TTC549 (cell line): ENCODE measurements around the gene SPTLC1.
"Not testable (repeated sequence)": the region's sequence is repeated elsewhere in the genome, so short reads cannot be mapped to it uniquely, and the experiment has no call there.

Experiments
- FAIRE-seq: peaks from 2 replicates; lab custom pipeline; 2012; peaks lifted over from hg19 to GRCh38; lab: Jason Lieb, UNC

SPTLC1 gene

DNA sequence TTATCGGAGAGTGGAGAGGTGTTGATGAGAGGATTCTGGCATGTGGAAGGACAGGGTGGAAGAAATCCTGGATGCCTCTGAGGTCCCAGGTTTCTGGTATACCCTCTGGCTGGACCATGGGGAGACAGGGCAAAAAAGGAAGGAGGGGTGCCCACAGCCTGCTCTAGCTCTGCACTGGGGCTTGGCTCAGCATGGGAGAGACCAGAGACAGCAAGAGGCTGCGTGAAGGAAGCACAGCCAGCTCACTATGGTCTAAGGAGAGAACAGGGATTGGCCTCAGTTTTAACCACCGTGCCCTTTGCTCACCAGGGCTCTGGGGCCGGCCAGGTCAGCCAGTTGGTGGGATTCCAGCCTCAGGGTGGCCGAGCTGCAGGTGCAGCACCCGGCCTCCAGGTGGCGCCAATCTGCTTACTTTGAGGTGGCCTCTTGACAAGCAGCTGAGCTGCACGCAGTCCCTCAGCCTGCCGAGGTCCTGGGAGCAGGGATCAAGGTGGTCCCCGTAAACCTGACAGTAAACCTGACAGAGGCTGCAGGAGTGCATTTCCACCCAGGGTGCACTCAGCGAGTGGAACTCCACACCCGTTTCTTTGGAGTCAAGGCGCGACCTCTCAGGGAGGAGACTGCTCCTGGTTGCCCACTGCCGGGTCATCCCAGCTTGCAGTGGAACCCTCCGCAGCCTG, 25.0 kb upstream of the SPTLC1 start:
- FAIRE-seq: no peak

DNA sequence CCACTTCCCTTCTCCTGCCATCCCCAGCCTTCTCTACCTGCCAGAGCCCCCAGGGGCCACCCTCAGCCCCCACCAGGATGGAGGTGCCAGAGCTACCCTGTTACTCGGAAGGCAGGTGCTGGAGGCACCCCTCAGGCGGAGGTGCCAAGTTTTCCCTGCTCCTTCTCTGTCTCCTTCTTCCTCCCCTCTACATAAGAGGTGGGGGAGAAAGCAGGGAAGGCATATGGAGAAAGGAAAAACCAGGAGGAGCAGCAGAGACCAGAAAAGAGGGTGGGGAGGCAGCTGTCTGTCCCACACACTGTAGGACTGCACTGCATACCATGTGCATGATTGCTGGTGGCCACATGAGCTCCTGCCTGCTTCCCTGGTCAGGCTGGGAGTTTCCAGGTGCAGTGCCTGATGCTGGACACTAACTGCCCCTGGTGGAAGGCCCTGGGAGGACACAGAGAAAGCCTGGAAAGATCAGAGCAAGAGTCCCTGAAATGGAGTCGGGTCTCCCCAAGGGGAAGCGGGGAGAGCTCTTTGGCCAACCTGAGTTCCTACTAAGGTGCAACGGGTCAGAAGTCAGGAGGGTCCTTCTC, 23.8 kb upstream of the SPTLC1 start:
- not testable (repeated sequence) for FAIRE-seq

DNA sequence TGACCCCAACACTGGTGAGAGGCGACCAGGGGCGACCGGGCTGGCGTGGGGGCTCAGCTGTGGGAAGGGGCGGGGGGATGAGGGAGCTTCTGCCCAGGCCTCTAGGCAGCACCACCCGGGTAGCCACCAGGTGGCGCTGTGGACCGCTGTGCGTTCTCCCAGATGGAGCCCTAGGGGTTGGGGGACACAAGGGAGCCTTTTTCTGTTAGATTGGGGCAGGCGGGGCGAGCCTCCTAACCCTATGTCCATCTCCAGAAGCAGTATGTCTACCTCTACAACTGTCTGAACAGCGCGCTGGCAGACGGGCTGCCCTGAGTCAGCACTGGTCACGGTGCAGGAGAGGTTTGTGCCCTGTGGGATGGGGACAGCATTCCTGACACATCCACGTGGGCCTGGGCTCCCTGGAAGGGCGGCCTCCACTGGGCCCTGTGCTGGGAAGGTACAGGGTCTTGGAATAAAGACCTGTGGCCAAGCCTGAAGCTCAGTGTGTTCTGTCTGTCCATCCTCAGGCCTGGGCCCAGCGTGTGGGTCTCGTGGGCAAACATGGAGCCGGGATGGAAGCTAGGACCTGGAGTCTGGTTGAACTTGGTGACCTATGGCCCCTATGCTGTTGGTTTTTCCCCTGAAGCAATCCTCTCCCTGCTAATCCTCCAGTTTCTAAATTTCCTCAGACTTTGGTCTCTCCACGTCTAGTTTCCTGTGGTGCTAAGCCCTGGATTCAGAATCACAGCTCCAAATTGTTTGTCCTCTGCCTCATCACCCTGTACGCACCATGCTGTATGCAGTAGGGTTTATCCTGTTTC, 23.1 kb upstream of the SPTLC1 start:
- no peak for FAIRE-seq

DNA sequence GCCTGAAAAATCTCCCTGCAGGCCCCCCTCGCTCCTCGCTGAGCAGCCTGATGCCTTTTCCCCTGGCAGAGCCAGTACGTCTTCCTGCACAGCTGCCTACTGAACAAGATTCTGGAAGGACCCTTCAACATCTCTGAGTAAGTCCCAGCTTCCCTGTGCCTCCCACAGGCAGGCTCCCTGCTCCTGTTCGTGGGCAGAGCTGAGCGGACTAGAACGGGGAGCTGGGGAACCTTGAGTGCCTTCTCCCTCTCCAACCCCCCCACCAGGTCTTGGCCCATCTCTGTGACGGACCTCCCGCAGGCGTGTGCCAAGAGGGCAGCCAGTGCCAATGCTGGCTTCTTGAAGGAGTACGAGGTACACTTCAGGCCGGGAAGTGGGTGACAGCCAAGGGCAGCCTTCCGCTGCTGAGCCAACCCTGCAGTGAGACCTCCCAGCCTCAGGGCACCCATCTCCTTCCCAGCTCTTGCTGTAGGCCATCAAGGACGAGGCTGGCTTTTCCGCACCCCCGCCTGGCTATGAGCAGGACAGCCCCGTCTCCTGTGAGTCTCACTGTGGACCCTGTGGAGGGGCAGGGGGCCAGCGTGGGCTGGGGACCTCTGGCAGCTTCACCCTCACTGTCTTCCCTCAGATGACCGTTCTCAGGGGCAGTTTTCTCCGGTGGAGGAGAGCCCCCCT, 21.1 kb upstream of the SPTLC1 start:
- FAIRE-seq: no peak

DNA sequence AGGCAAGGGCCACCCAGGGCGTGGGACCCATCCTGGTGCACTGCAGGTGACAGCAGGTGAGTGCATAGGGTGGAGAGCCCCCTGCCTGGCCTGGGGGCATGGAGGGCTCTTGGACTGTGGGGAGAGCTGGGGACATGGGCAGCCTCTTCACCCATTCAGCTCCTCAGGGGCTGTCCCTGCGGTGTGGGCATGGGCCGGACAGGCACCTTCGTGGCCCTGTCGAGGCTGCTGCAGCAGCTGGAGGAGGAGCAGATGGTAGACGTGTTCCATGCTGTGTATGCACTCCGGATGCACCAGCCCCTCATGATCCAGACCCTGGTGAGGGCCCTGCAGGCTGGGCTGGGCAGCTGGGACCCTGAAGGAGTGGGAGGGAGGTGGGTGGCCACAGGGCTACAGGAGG, 20.4 kb upstream of the SPTLC1 start:
- no peak for FAIRE-seq

DNA sequence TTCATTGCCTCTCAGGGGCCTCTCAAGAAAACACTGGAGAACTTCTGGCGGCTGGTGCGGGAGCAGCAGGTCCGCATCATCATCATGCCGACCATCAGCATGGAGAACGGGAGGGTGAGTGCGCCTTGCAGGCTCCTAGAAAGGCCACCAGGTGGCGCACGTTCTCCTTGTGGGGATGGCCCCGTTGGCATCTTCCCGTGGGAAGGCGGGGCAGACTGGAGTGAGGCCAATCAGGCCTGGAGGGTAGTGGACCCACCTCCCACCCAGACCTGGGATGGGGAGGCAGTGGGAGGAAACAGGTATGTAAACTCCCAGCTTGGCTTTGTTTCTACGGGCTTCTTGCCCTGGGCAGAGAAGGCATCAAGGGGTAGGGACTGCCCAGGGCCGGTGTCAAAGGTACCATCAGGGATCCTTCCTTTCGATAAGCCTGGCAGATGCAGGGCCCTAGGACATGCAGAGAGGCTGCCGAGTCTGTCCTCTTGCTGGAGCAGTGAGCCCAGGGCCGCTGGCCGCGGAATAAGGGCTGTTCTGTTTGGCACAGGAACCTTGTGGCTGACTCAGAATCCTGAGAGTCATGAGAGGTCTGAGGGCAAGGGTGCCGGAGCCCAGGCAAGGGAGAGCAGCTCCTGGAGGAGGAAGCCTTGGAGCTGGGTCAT, 18.9 kb upstream of the SPTLC1 start:
- no peak for FAIRE-seq

DNA sequence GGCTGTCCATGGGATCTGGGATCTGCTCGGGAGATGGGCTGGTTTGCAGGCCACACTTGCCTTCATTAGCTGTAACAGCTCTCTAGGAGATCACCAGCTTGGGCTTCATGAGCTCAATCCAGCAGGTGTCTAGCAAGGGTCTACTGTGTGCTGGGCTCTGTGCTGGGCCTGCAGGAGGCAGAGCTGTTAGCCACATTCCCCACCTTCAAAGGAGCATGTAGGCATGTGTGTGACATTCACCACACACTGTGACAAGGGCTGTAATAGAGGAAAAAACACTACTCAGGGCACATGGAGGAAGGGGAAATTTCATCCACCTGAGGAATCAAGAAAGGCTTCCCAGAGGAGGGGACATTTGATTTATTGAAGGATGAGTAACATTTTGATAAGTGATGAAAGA, 17.7 kb upstream of the SPTLC1 start:
- FAIRE-seq: not testable (repeated sequence)

DNA sequence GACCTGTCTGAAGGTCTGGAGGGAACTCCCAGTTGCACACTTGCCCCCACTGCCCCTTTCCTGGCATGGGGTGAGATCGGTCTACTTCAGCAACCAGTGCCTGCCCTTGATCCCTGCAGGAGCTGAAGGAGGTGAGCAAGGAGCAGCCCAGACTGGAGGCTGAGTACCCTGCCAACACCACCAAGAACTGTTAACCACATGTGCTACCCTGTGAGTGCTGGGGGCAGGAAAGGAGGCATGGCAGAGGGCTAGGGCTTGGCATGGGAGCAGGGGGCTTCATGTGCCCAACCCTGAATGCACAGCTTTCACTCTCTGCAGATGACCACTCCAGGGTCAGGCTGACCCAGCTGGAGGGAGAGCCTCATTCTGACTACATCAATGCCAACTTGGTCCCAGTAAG, 17.3 kb upstream of the SPTLC1 start:
- no peak for FAIRE-seq

DNA sequence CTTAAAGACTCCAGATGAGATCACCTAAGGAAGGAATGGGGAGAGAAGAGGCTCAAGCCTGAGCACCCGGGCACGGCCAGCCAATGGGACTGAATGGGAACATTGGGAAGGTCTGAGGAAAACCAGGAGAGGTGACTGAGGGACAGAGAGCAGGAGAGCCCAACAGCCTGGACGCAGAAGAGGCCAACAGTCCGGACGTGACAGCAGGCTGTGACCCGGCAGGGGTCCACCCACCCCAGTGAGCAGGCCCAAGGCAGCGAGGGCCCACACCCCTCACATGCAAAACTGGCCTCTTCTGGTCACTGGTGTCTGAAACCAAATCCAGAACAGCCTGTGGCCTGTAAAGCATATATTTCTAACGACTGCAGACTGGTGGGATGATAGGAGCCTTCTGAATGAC, 7.6 kb upstream of the SPTLC1 start:
- FAIRE-seq: no peak

DNA sequence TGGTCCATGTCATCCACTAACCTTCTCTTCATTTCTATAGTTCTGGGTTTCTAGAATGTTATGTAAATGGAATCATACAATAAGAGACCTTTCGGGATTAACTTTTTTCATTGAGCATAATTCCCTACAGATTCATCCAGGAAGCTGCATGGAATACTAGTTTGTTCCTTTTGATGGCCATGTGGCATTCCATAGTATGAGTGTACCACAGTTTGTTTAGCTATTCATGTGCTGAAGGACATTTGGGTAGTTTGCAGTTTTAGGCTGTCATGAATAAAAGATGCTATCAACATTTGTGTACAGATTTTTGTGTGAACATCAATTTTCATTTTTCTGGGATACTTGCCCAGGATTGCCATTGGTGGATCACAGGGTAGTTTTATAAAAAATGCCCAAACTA, 6.8 kb upstream of the SPTLC1 start:
- no peak for FAIRE-seq

DNA sequence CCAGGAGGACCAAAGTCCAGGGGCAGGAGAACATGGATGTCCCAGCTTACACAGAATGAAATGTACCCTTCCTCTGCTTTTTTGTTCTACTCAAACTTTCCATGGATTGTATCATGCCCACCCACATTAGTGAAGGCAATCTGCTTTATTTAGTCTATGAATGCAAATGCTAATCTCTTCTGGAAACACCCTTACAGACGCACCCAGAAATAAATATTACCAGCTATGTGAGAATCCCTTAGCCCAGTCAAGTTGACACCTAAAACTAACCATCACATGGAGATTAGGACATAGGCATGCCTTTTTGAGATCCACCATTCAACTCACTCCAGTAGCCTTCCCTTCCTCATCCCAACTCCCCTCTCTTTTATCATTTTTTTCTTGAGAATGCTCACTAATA, 6.1 kb upstream of the SPTLC1 start:
- no peak for FAIRE-seq

DNA sequence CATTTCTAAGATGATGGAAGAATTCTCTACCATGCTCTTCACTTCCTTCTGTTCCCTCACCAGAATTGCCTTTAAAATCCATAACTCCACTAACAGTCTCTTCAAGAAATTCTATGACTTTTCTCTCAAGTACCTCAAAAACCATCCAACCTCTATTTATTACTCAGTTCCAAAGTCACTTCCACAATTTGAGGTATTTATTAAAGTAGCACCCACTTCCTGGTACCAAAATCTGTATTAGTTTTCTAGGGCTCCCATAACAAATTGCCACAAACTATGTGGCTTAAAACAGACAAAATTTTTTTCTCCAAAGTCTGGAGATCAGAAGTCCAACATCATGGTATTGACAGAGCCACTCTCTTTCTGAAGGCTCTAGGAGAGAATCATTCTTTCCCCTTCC, 4.9 kb upstream of the SPTLC1 start:
- FAIRE-seq: no peak

DNA sequence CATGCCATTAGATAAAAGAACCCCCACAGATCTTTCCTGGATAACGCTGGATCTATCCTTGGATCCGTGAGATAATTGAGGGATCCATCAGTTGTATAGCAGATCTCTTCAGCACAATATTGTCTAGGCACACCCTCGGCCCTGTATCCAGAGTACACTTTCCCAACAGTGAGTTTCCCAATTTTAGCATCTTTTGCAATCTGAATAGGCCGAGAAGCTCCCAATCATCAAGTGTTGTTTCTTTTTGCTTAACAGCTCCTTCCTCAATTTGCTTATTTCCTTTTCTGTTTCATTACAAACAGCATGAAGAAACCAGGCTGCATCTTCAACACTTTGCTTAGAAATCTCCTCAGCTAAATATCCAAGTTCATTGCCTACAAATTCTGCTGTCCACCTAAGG, 4.4 kb upstream of the SPTLC1 start:
- no peak for FAIRE-seq

DNA sequence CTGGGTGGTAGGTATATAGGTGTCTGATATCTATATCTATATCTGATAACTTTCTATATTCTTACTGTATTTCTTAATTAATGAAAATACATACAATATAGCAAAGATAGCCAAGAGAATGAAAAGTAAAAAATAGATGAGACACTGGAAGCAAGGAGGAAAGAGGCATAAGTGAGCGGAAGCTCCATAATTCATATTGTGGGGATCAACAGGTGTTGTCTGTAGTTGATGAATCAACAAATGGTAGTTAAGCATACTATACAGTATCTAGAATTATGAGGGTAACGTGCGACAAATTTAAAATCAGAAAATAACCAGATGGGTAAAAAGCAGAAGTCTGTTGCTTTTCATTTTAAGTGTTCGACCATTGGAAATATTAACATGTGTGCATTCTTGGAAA, 7.1 kb downstream of the SPTLC1 start:
- no peak for FAIRE-seq

DNA sequence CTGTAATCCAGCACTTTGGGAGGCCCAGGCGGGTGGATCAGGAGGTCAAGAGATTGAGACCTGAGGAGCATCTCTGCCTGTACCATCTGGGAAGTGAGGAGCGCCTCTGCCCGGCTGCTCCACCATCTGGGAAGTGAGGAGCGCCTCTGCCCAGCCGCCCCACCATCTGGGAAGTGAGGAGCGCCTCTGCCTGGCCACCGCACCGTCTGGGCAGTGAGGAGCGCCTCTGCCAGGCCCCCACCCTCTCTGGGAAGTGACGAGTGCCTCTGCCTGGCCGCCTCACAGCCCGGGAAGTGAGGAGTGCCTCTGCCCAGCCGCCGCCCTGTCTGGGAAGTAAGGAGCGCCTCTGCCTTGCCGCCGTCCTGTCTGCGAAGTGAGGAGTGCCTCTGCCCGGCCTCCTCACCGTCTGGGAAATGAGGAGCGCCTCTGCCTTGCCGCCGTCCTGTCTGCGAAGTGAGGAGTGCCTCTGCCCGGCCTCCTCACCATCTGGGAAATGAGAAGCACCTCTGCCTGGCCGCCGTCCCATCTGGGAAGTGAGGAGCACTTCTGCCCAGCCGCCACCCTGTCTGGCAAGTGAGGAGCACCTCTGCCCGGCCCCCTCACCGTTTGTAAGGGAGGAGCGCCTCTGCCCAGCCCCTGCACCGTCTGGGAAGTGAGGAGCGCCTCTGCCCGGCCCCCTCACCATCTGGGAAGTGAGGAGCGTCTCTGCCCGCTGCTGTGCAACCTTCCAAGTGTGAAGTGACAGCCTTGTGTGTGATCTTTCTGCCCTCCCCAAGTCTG, 9.6 kb downstream of the SPTLC1 start:
- not testable (repeated sequence) for FAIRE-seq

DNA sequence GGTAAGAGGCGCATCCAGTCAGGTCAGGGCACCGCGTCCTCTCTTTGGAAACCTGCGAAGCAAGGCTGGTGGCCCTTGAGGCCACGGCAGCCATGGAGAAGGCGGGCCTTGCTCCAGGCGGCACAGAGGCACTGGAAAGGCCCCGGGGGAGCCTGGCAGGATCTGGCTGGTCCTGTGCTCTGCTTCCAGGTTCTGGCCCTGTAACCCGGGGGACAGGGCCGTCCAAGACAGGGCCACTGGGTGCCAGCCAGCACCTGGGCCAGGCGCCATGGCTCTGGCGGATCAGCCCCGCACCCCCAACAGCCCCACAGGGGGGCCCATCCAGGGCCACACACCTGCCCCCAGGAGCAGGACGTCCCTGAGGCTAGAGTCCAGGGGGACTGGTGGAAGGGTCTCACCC, 11.6 kb downstream of the SPTLC1 start:
- FAIRE-seq: not testable (repeated sequence)

DNA sequence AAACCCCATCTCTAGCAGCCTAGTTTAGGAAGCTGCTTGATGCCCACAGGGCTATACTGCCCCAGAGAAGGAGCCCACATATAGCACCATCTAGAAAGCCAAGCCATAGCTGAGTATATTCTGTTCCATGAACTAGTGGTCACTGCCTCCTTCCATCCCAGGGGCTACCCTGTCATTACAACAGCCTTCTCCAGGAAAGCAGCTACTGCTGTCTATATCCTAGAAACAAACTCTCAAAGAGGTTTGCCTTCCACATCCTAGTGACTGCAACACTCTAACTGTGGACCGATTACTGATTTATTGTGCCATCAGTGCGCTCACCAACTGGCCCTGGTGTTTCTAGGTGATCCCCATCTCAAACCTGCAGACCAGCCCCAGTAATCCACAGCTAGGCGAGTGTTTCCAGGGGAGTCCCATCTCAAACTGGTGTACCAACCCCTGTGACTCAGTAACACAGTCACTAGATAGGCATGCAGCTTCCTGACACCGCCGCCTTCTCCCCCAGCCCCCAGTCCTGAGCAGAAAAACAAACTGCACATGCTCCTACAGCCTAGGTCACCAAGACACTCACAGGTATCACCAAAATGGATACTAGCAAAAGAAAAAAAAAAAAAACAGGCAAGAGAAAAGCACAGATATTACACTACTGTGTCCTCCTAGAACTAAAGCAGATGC, 14.8 kb downstream of the SPTLC1 start:
- FAIRE-seq: no peak

DNA sequence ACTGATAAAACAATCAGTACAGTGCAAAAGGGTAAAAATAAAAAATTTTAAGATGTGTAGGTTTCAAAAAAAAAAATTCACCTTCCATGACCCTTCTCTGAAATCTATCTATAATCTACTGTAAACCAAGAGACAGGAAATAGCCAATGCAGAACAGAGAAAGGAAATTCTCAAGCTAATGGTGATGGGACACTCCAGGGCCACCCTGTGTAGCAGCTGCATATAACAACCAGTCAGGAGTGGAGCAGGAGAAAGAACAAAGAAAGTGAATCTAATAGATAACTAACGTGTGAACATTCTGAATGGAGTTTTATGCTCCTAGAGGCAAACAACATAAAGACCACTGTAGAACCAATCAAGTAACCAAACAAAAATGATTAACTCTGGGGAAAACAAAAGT, 16.6 kb downstream of the SPTLC1 start:
- no peak for FAIRE-seq

DNA sequence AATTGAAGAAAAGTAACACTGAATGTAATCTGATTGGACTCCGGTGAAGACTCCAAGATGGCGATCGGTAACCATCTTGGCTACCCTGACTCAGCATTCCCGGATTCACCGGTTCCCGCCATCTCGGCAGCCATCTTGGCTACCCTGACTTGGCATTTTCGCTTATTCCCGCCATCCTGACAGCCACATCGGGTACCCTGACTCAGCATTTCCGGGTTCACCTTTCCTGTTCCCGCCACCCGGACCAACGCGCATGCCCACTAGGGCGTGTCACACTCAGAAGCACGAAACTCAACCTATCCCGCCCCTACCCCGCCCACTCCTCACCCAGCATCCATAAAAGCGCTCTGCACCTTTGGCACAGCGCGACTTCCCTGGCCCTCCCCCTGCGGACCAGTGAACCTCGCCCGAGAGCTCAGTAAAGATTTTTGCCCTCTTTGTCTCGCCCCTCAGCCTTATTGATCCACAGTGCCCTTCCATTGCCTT, 17.2 kb downstream of the SPTLC1 start:
- no peak for FAIRE-seq

DNA sequence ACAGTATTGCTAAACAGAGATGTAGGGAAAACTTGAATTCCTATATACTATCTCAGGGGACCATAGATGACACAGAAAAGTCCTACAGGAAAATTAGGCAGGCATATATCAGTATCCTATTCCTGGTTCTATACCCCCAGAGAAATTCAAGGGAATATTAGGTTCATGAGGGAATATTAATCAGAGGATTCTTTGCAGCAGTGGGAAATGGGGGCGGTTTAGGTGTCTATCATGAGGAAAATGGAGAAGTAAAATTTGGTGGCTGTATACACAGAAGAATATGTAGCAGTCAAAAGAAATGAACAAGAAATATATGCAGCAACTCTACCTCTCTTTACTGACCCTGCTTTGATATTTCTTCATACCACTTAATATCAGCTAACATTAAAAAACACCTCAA, 20.0 kb downstream of the SPTLC1 start:
- no peak for FAIRE-seq

DNA sequence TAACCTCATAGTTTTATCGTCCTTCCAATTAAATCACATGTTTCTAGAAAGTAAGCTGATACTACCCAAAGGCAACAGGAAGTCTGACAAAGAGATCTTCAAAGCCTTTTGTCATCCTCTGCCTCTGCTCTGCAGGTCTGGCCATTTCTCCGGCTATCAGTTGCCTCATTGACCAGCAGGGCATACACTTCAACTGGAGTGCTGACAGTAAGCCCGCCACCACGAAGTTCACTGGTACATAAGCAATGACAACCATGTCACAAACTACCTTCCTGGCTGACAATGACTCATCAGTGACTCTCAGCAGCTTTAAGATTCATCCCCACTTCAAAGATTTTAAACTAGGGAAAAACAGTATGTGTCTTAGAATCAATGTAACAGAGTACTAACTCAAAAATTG, 20.6 kb downstream of the SPTLC1 start:
- FAIRE-seq: no peak
